Panc1 (cell line): Measurements from ENCODE around the gene TECR. TPM values are rescaled to one million over a fixed set of nuclear protein-coding genes. Genes with fewer than 3 reads are reported as not detected.

ENCODE experiments used
- ATAC-seq: fragments of 200-7000 bp; cut with Tn5 transposase; 2 replicates; pipeline ENCODE4 v1.9.1; 2020; ENCODE audit warnings: mild to moderate bottlenecking, moderate library complexity
- BruUV-seq: library from RNA; stranded (reverse); fragments of 400-500 nt; replicated peaks from 2 replicates; lab custom pipeline; 2021; lab: Mats Ljungman, UMichigan
- CTCF ChIA-PET: fragments of 300-600 bp; sonication (Branson Sonifier 250); formaldehyde crosslinking; loops from one replicate; lab custom pipeline; 2022; ENCODE audit warnings: antibody characterized with exemption; lab: Charles Lee
- POLR2A ChIA-PET: fragments of 300-600 bp; sonication (Branson Sonifier 250); formaldehyde crosslinking; loops from one replicate; lab custom pipeline; 2022; ENCODE audit warnings: antibody characterized with exemption; lab: Charles Lee
- DNase-seq: peaks from one replicate; pipeline ENCODE4 v3.0.0-alpha.2; 2010; ENCODE audit warnings: low read depth, low spot score
- H3K27ac ChIP-seq: 2 replicates; pipeline ENCODE4 v1.5.1; 2011; ENCODE audit warnings: mild to moderate bottlenecking, low read length, inconsistent platforms
- H3K27me3 ChIP-seq: fragments of 200-500 bp; sonication (Bioruptor generic); 2 replicates; pipeline ENCODE4 v1.6.0; 2014; ENCODE audit warnings: low read length, inconsistent platforms; ENCODE audit not compliant: control insufficient read depth, insufficient read depth
- H3K36me3 ChIP-seq: fragments of 200-500 bp; sonication (Bioruptor generic); 2 replicates; pipeline ENCODE4 v1.5.1; 2014; ENCODE audit warnings: inconsistent platforms, mild to moderate bottlenecking, low read length, moderate library complexity; ENCODE audit not compliant: control insufficient read depth, insufficient read depth
- H3K4me1 ChIP-seq: 2 replicates; pipeline ENCODE4 v1.5.1; 2011; ENCODE audit warnings: inconsistent platforms, mild to moderate bottlenecking, low read length, moderate library complexity; ENCODE audit not compliant: control insufficient read depth, insufficient read depth
- H3K4me3 ChIP-seq, 2 experiments: 2 replicates each; pipeline ENCODE4 v1.5.1; 2011 to 2012; ENCODE audit warnings: low read depth in 2 of 2, low read length in 2 of 2, mild to moderate bottlenecking in 2 of 2, inconsistent platforms in 1 of 2, moderate library complexity in 1 of 2
- H3K9me3 ChIP-seq: fragments of 200-500 bp; sonication (Bioruptor generic); 2 replicates; pipeline ENCODE4 v1.5.1; 2014; ENCODE audit warnings: low read depth, mild to moderate bottlenecking, inconsistent platforms, low read length, moderate library complexity; ENCODE audit not compliant: control insufficient read depth, insufficient read depth
- POLR2AphosphoS5 ChIP-seq: IDR thresholded peaks from 2 replicates; pipeline ENCODE4 v1.6.1; 2012; ENCODE audit warnings: mild to moderate bottlenecking, low read depth, low read length, moderate library complexity
- SIN3A ChIP-seq: IDR thresholded peaks from 2 replicates; pipeline ENCODE4 v1.6.1; 2012; ENCODE audit warnings: low read depth, mild to moderate bottlenecking, low read length, moderate library complexity, borderline replicate concordance; ENCODE audit not compliant: insufficient read depth
- TCF7L2 ChIP-seq: IDR thresholded peaks from 2 replicates; pipeline ENCODE4 v1.6.1; 2011; ENCODE audit warnings: mild to moderate bottlenecking, low read depth, low read length, inconsistent platforms
- in situ Hi-C: cut with HindIII; loops from 2 replicates; pipeline ENCODE4 v1.10.0; 2016; ENCODE audit warnings: low sequenced_read_pairs, low pct_unique_long_range_greater_than_20kb
- intact Hi-C: fragments of 100-400 bp; cut with micrococcal nuclease; formaldehyde crosslinking; loops from one replicate; pipeline ENCODE4 v1.10.0; 2022; ENCODE audit not compliant: unreplicated experiment
- total RNA-seq: library from RNA; stranded (reverse); gene quantifications from one replicate; pipeline ENCODE4 v1.2.1, GENCODE V29; 2021; ENCODE audit not compliant: unreplicated experiment
- TF ChIP-seq, protein P1 (sequence below): fragments of 450-650 bp; IDR thresholded peaks from 2 replicates; pipeline ENCODE4 v1.5.1; 2017; ENCODE audit warnings: mild to moderate bottlenecking
- TF ChIP-seq, protein P2 (sequence below), 2 experiments: IDR thresholded peaks; 2 replicates each; pipeline ENCODE4 v1.6.1; 2011 to 2012; ENCODE audit warnings: low read depth in 2 of 2, control low read depth in 1 of 2, low read length in 1 of 2, mild to moderate bottlenecking in 1 of 2, moderate library complexity in 1 of 2; ENCODE audit not compliant: insufficient read depth in 1 of 2

The TECR gene
- total RNA-seq, 1 experiment from 2014 or later, result 233 TPM

DNA sequence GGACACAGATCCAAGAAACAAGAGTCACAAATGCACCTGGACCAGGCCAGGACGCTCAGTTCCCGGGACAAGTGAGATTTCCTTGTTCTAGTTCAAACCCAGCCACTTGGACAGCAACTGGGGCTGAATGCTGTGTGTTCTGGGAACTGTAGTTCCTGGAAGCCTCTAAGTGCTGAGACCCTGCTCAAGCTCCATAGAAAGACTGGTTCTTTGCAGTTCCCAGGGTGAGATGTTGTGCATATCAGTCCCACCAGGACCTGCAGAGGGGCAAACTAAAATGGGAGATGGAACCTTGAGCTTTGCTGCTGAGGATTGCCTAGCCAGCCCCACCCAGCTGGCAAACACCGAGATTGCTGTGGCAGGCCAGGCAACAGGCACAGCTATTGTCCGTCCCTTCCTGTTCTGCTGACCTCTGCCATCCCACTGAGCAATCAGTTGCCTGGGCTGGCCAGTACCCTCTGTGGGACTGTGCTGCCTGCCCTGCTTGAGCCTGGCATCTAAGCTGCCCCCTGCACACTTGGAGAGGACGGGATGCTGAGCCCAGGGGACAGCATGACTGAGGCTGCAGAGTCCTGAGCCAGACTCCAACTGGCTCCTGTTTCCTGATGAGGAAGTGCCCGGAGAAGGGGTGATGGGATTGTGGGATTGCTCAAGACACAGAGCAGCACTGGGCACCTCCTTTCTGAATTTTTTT is 32.0 kb upstream of the TECR start:
- no peaks in the 10 kb centered on the region for H3K36me3 ChIP-seq
- in situ Hi-C loops, result no loop called here
- POLR2A ChIA-PET, result interaction anchor here (0.6 kb wide), 1 partner anchor 13 kb away, joined by 4 read pairs; no protein-coding TSS in a partner anchor
- H3K4me3 ChIP-seq, result no peak overlapping the region
- intact Hi-C loops, result no loop called here
- ATAC-seq (no peak), DNase-seq (no peak)
- TF ChIP-seq, protein P1, sequence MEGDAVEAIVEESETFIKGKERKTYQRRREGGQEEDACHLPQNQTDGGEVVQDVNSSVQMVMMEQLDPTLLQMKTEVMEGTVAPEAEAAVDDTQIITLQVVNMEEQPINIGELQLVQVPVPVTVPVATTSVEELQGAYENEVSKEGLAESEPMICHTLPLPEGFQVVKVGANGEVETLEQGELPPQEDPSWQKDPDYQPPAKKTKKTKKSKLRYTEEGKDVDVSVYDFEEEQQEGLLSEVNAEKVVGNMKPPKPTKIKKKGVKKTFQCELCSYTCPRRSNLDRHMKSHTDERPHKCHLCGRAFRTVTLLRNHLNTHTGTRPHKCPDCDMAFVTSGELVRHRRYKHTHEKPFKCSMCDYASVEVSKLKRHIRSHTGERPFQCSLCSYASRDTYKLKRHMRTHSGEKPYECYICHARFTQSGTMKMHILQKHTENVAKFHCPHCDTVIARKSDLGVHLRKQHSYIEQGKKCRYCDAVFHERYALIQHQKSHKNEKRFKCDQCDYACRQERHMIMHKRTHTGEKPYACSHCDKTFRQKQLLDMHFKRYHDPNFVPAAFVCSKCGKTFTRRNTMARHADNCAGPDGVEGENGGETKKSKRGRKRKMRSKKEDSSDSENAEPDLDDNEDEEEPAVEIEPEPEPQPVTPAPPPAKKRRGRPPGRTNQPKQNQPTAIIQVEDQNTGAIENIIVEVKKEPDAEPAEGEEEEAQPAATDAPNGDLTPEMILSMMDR, result no peak
- TF ChIP-seq TCF7L2 (no peak), POLR2AphosphoS5 (no peak)
- CTCF ChIA-PET, result interaction anchor here (0.7 to 2.4 kb wide), 2 partner anchors 8 to 203 kb away, joined by 3 to 10 read pairs; no protein-coding TSS in a partner anchor
- no peaks in the 10 kb centered on the region for H3K9me3 ChIP-seq
- BruUV-seq, result no TSS peak
- H3K4me1 ChIP-seq, result peaks cover 18% of the 10 kb centered on the region
- H3K27ac ChIP-seq, result peak overlapping the region; percentile 92
- no peaks in the 10 kb centered on the region for H3K27me3 ChIP-seq

DNA sequence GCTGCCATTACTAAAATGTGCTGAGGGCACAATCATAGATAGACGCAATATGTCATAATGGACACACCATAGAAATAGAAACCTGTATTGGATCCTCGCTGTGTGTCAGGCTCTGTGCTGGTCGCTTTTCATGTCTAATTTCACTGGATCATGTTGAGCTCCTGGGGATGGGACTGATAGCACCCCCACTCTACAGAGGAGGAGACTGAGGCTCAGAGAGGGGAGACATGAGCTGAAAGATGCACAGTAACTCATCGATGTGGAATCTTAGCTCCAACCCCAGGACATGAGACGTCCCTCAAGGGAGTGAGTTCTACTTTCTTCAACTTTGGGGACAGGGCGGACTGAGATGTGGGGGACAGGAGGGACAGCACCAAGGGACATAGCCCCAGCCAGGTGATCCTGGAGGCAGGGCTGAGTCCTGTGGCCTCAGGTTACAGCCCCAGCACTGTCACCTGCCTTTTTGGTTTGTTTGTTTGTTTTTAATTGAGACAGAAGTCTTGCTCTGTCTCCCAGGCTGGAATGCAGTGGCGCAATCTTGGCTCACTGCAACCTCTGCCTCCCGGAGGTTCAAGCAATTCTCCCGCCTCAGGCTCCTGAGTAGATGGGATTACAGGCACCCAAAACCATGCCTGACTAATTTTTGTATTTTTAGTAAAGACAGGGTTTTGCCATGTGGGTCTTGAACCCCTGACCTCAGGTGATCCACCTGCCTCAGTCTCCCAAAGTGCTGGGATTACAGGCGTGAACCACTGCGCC is 26.9 kb upstream of the TECR start:
- POLR2A ChIA-PET, result interaction anchor here (0.6 kb wide), 3 partner anchors 16 to 101 kb away, joined by 3 to 4 read pairs (median 3); no protein-coding TSS in a partner anchor
- H3K27ac ChIP-seq, result no peak overlapping the region
- ATAC-seq (no peak), DNase-seq (no peak)
- H3K27me3 ChIP-seq, result no peaks in the 10 kb centered on the region
- TF ChIP-seq, protein P1, result no peak
- TF ChIP-seq POLR2AphosphoS5 (no peak), TCF7L2 (no peak), SIN3A (no peak)
- TF ChIP-seq, protein P2, sequence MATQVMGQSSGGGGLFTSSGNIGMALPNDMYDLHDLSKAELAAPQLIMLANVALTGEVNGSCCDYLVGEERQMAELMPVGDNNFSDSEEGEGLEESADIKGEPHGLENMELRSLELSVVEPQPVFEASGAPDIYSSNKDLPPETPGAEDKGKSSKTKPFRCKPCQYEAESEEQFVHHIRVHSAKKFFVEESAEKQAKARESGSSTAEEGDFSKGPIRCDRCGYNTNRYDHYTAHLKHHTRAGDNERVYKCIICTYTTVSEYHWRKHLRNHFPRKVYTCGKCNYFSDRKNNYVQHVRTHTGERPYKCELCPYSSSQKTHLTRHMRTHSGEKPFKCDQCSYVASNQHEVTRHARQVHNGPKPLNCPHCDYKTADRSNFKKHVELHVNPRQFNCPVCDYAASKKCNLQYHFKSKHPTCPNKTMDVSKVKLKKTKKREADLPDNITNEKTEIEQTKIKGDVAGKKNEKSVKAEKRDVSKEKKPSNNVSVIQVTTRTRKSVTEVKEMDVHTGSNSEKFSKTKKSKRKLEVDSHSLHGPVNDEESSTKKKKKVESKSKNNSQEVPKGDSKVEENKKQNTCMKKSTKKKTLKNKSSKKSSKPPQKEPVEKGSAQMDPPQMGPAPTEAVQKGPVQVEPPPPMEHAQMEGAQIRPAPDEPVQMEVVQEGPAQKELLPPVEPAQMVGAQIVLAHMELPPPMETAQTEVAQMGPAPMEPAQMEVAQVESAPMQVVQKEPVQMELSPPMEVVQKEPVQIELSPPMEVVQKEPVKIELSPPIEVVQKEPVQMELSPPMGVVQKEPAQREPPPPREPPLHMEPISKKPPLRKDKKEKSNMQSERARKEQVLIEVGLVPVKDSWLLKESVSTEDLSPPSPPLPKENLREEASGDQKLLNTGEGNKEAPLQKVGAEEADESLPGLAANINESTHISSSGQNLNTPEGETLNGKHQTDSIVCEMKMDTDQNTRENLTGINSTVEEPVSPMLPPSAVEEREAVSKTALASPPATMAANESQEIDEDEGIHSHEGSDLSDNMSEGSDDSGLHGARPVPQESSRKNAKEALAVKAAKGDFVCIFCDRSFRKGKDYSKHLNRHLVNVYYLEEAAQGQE (IDR thresholded peaks at IDR 0.05; ENCODE audit: insufficient read depth in 1 of 2, low read depth in 2 of 2, low read length in 1 of 2), result no peak
- in situ Hi-C loops, result no loop called here
- H3K36me3 ChIP-seq, result no peaks in the 10 kb centered on the region
- H3K4me3 ChIP-seq, result no peak overlapping the region
- BruUV-seq, result no TSS peak
- H3K9me3 ChIP-seq, result no peaks in the 10 kb centered on the region
- intact Hi-C loops, result no loop called here
- CTCF ChIA-PET, result no interaction called here
- H3K4me1 ChIP-seq, result peaks cover 6% of the 10 kb centered on the region
